ENCODE results near the gene BLM. TPM values are rescaled to one million over a fixed set of nuclear protein-coding genes. Genes with fewer than 3 reads are reported as not detected.

BLM gene
- total and polyA plus RNA-seq, 2 of the 13 experiments (the other 11 are each of a cell fraction or from before 2014, with no cell fraction given) = 5.1 to 11.8 TPM

GRCh38 chr15:90720131-90720530 lies 3.0 kb downstream of the BLM start (continued):
- TF ChIP-seq FOXM1 (CRISPR knock-in tag; IDR thresholded peaks at IDR 0.05) (no peak), REXO4 (CRISPR knock-in tag; IDR thresholded peaks at IDR 0.05; ENCODE audit: borderline replicate concordance) (no peak), ADNP (CRISPR knock-in tag; IDR thresholded peaks at IDR 0.05) (no peak), ZNF253 (CRISPR knock-in tag; IDR thresholded peaks at IDR 0.05; ENCODE audit: borderline replicate concordance) (no peak), TSC22D2 (CRISPR knock-in tag; IDR thresholded peaks at IDR 0.05; ENCODE audit: borderline replicate concordance) (no peak)
- TF ChIP-seq, protein P1, sequence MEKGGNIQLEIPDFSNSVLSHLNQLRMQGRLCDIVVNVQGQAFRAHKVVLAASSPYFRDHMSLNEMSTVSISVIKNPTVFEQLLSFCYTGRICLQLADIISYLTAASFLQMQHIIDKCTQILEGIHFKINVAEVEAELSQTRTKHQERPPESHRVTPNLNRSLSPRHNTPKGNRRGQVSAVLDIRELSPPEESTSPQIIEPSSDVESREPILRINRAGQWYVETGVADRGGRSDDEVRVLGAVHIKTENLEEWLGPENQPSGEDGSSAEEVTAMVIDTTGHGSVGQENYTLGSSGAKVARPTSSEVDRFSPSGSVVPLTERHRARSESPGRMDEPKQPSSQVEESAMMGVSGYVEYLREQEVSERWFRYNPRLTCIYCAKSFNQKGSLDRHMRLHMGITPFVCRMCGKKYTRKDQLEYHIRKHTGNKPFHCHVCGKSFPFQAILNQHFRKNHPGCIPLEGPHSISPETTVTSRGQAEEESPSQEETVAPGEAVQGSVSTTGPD (CRISPR knock-in tag; IDR thresholded peaks at IDR 0.05) = no peak
- TF ChIP-seq, protein P2, sequence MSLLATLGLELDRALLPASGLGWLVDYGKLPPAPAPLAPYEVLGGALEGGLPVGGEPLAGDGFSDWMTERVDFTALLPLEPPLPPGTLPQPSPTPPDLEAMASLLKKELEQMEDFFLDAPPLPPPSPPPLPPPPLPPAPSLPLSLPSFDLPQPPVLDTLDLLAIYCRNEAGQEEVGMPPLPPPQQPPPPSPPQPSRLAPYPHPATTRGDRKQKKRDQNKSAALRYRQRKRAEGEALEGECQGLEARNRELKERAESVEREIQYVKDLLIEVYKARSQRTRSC (CRISPR knock-in tag; IDR thresholded peaks at IDR 0.05; ENCODE audit: low read depth) = no peak

DNA sequence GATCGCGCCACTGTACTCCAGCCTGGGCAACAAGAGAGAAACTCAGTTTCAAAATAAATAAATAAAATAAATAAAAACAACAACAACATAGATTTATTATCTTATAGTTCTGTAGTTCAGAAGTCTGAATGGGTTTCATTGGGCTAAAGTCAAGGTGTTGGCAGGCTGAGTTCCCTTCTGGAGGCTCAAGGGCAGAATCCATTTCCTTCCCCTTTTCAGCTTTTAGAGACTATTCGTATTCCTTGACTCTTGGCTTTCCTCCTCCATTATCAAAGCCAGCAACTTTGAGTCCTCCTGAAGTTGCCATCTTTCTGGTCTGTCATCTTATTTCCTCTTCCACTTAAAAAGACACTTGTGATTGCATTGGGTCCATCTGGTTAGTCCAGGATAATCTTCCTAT lies 12.1 kb downstream of the BLM start:
- intact Hi-C loops (cut with micrococcal nuclease; ENCODE audit: unreplicated experiment) (no loop called here), in situ Hi-C loops (cut with HindIII; ENCODE audit: extremely low pct_ligation_motif_present, low pct_unique_long_range_greater_than_20kb) (no loop called here)
- Histone ChIP-seq H3K9ac (ENCODE audit: insufficient read depth, low read depth, low read length) (no peak overlapping the region), H3K27me3 (ENCODE audit: control insufficient read depth in 1 of 2, insufficient read depth in 2 of 2, low read length in 2 of 2) (no peaks in the 10 kb centered on the region), H4K20me1 (ENCODE audit: insufficient read depth, low read length) (no peaks in the 10 kb centered on the region), H3K4me2 (ENCODE audit: low read depth, low read length) (no peak overlapping the region), H3K27ac (ENCODE audit: extremely low read length, insufficient read depth, low read length) (no peak overlapping the region), H2AFZ (ENCODE audit: low read length) (no peak overlapping the region), H3K79me2 (ENCODE audit: insufficient read depth, low read length) (no peaks in the 10 kb centered on the region), H3K9me3 (ENCODE audit: low read length) (no peaks in the 10 kb centered on the region), H3K36me3 (replicated peaks in 1 of 2; ENCODE audit: control insufficient read depth in 1 of 2, insufficient read depth in 2 of 2, low read length in 2 of 2) (peaks cover 0 to 5% of the 10 kb centered on the region in 2 experiments; a peak in 2 of 5 replicates), H3K4me1 (ENCODE audit: insufficient read depth, low read length) (no peaks in the 10 kb centered on the region), H3K4me3 (replicated peaks in 1 of 3; ENCODE audit: insufficient read depth in 1 of 3, low read depth in 2 of 3, low read length in 3 of 3) (no peak overlapping the region)
- ATAC-seq (no peak), FAIRE-seq (no peak), DNase-seq (ENCODE audit: low spot score) (no peak)
- BruUV-seq (replicated peaks) = no TSS peak
- CTCF ChIA-PET (ENCODE audit: low intra/inter-chr PET ratio, low total read pairs) = no interaction called here
- POLR2A ChIA-PET = no interaction called here
- 100% methylated on average over 3 of the region's 3 CpGs for WGBS (ENCODE audit: low lambda C conversion rate)
- TF ChIP-seq THAP11 (CRISPR knock-in tag; IDR thresholded peaks at IDR 0.05) (no peak), RFXANK (CRISPR knock-in tag; IDR thresholded peaks at IDR 0.05) (no peak), NFATC3 (CRISPR knock-in tag; IDR thresholded peaks at IDR 0.05) (no peak), ZNF205 (CRISPR knock-in tag; IDR thresholded peaks at IDR 0.05) (no peak), TCF7L2 (IDR thresholded peaks at IDR 0.05; ENCODE audit: low read depth, low read length) (no peak), ZNF530 (CRISPR knock-in tag; IDR thresholded peaks at IDR 0.05; ENCODE audit: low read depth) (no peak), DMAP1 (CRISPR knock-in tag; IDR thresholded peaks at IDR 0.05) (no peak), ZNF703 (CRISPR knock-in tag; IDR thresholded peaks at IDR 0.05; ENCODE audit: borderline replicate concordance) (no peak), CC2D1A (CRISPR knock-in tag; IDR thresholded peaks at IDR 0.05) (no peak), ZNF670 (CRISPR knock-in tag; IDR thresholded peaks at IDR 0.05; ENCODE audit: borderline replicate concordance) (no peak), ZNF431 (CRISPR knock-in tag; IDR thresholded peaks at IDR 0.05; ENCODE audit: borderline replicate concordance, low read depth) (no peak), ZNF121 (CRISPR knock-in tag; IDR thresholded peaks at IDR 0.05) (no peak), SRF (IDR thresholded peaks at IDR 0.05; ENCODE audit: low read depth, low read length) (no peak), HCFC1 (IDR thresholded peaks at IDR 0.05; ENCODE audit: low read depth, low read length) (no peak), E2F5 (CRISPR knock-in tag; conservative IDR thresholded peaks at IDR 0.05) (no peak), HIC2 (CRISPR knock-in tag; IDR thresholded peaks at IDR 0.05; ENCODE audit: low read depth) (no peak)

Data from HepG2 (cell line).